Measurements from ENCODE around the gene SLC16A5. TPM values are rescaled to one million over a fixed set of nuclear protein-coding genes. Genes with fewer than 3 reads are reported as not detected.

Gene SLC16A5
- total RNA-seq, 1 experiment from 2014 or later: 33.8 TPM

- intact Hi-C loops (cut with micrococcal nuclease; ENCODE audit: unreplicated experiment): no loop called here
- TSS peak; percentile 51 for BruUV-seq (replicated peaks)
- POLR2A ChIA-PET: no interaction called here
- Mint-ChIP-seq H3K9me3 (ENCODE audit: unreplicated experiment) (no peaks in the 10 kb centered on the region), H3K4me1 (ENCODE audit: low read depth, unreplicated experiment) (peaks cover 34% of the 10 kb centered on the region), H3K36me3 (ENCODE audit: insufficient read depth, unreplicated experiment) (peaks cover 84% of the 10 kb centered on the region), H3K27ac (ENCODE audit: unreplicated experiment) (peak overlapping the region; percentile 95), H3K4me3 (ENCODE audit: unreplicated experiment) (peak overlapping the region; percentile 98), H3K27me3 (ENCODE audit: insufficient read depth, unreplicated experiment) (no peaks in the 10 kb centered on the region)
- Histone ChIP-seq H3K4me3 (ENCODE audit: low read depth, low read length) (peak overlapping the region; percentile 91), H3K36me3 (ENCODE audit: control insufficient read depth, insufficient read depth, low read length) (peaks cover 1% of the 10 kb centered on the region; the same call in 1 of the 2 replicates), H3K4me1 (peaks cover 12% of the 10 kb centered on the region), H3K27me3 (replicated peaks; ENCODE audit: control insufficient read depth, insufficient read depth, low read length) (no peaks in the 10 kb centered on the region), H3K9me3 (no peaks in the 10 kb centered on the region)
- DNase-seq: peak; percentile 62 to 65
- CTCF ChIA-PET: no interaction called here
- no peak for TF ChIP-seq CTCF (IDR thresholded peaks at IDR 0.05; ENCODE audit: insufficient read depth in 1 of 2, low read depth in 1 of 2, low read length in 1 of 2, severe bottlenecking in 1 of 2, unreplicated experiment in 1 of 2)
Observed at GRCh38 chr17:75152922-75153779, 65.4 kb downstream of the SLC16A5 start.

GRCh38 chr17:75153780-75154194, 66.0 kb downstream of the SLC16A5 start:
- no peak for TF ChIP-seq CTCF (IDR thresholded peaks at IDR 0.05; ENCODE audit: insufficient read depth in 1 of 2, low read depth in 1 of 2, low read length in 1 of 2, severe bottlenecking in 1 of 2, unreplicated experiment in 1 of 2)
- Mint-ChIP-seq H3K4me3 (ENCODE audit: unreplicated experiment) (peak overlapping the region; percentile 98), H3K27ac (ENCODE audit: unreplicated experiment) (peak overlapping the region; percentile 95), H3K9me3 (ENCODE audit: unreplicated experiment) (no peaks in the 10 kb centered on the region), H3K27me3 (ENCODE audit: insufficient read depth, unreplicated experiment) (no peaks in the 10 kb centered on the region), H3K36me3 (ENCODE audit: insufficient read depth, unreplicated experiment) (peaks cover 77% of the 10 kb centered on the region), H3K4me1 (ENCODE audit: low read depth, unreplicated experiment) (peaks cover 34% of the 10 kb centered on the region)
- Histone ChIP-seq H3K4me1 (peaks cover 17% of the 10 kb centered on the region), H3K36me3 (ENCODE audit: control insufficient read depth, insufficient read depth, low read length) (no peaks in the 10 kb centered on the region; the same call in 1 of the 2 replicates), H3K27me3 (replicated peaks; ENCODE audit: control insufficient read depth, insufficient read depth, low read length) (no peaks in the 10 kb centered on the region), H3K4me3 (ENCODE audit: low read depth, low read length) (peak overlapping the region; percentile 91), H3K9me3 (no peaks in the 10 kb centered on the region)
- POLR2A ChIA-PET: no interaction called here
- intact Hi-C loops (cut with micrococcal nuclease; ENCODE audit: unreplicated experiment): loop anchor here (2.0 kb wide), 1 partner anchor 23 kb away; the partner anchor contains the start of gene NT5C
- CTCF ChIA-PET: interaction anchor here (1.5 kb wide), 1 partner anchor 48 kb away, joined by 5 read pairs; no protein-coding TSS in a partner anchor
- peak in 1 of 2 experiments; percentile 39 for DNase-seq
- no TSS peak for BruUV-seq (replicated peaks)

GRCh38 chr17:75154195-75155106, 66.7 kb downstream of the SLC16A5 start, which contains the start of gene JPT1:
TSS of gene JPT1 (minus strand) at chr17:75154512. CDS start at chr17:75154397, 115 bp downstream.
- H3K36me3 ChIP-seq (ENCODE audit: control insufficient read depth, insufficient read depth, low read length): no peaks in the 10 kb centered on the region
- intact Hi-C loops (cut with micrococcal nuclease; ENCODE audit: unreplicated experiment): loop anchor here (2.0 kb wide), 1 partner anchor 24 kb away; the partner anchor contains the start of gene NT5C
- Mint-ChIP-seq H3K27ac (ENCODE audit: unreplicated experiment) (peak within 1 kb of the TSS; percentile 95), H3K4me3 (ENCODE audit: unreplicated experiment) (peak within 1 kb of the TSS; percentile 98), H3K36me3 (ENCODE audit: insufficient read depth, unreplicated experiment) (peaks cover 71% of the 10 kb centered on the region), H3K27me3 (ENCODE audit: insufficient read depth, unreplicated experiment) (no peaks in the 10 kb centered on the region), H3K9me3 (ENCODE audit: unreplicated experiment) (no peaks in the 10 kb centered on the region), H3K4me1 (ENCODE audit: low read depth, unreplicated experiment) (peaks cover 40% of the 10 kb centered on the region)
- no peaks in the 10 kb centered on the region for H3K9me3 ChIP-seq
- peaks cover 24% of the 10 kb centered on the region for H3K4me1 ChIP-seq
- no peaks in the 10 kb centered on the region for H3K27me3 ChIP-seq (replicated peaks; ENCODE audit: control insufficient read depth, insufficient read depth, low read length)
- no TSS peak for BruUV-seq (replicated peaks)
- peak; percentile 99 to 100 for DNase-seq
- no peak for TF ChIP-seq CTCF (IDR thresholded peaks at IDR 0.05; ENCODE audit: insufficient read depth in 1 of 2, low read depth in 1 of 2, low read length in 1 of 2, severe bottlenecking in 1 of 2, unreplicated experiment in 1 of 2)
- CTCF ChIA-PET: interaction anchor here (0.7 to 1.5 kb wide), 7 partner anchors 9 to 190 kb away, joined by 3 to 6 read pairs (median 3); no protein-coding TSS in a partner anchor
- peak within 1 kb of the TSS; percentile 91 for H3K4me3 ChIP-seq (ENCODE audit: low read depth, low read length)
- POLR2A ChIA-PET: interaction anchor here (0.6 to 1.4 kb wide), 11 partner anchors 9 to 106 kb away, joined by 3 to 7 read pairs (median 3); no protein-coding TSS in a partner anchor

All from Caco-2 (cell line).